ENCODE data around the gene ZNF497. TPM values are rescaled to one million over a fixed set of nuclear protein-coding genes. Genes with fewer than 3 reads are reported as not detected.

ZNF497 gene
- total and polyA plus RNA-seq, 4 donors, result 0.97 to 3.8 (median 2.4) TPM

DNA sequence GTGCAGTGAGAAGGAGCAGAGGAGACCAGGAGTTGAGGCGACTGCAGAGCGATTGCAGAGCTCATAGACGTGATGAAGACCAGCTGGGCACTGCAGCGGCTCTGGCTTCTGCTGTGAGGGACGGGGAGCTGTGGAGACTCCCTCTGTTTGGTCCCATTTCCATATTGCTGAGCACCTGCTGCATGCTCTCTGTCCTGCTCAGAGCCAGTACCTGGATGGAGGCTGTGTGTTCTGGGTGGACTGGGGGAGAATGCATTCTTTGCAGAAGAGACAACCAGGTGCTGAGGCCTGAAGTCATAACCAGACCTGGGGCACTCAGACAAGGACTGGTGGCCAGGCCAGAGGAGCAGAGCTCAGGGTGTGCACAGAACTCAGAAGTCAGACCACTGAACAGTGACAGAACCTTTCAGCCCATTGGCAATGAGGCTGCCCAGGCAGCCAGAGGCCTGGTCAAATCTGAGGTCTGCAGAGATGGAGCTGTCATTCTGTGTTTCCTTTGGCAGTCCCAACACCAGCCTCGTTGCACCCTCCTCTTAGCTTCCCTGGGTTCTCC is 8.0 kb downstream of the ZNF497 start:
- ATAC-seq (ENCODE audit: insufficient read depth, low FRiP score), result no peak
- H3K9me3 ChIP-seq (ENCODE audit: control insufficient read depth in 4 of 4, insufficient read depth in 3 of 4, low read length in 3 of 4), result peaks cover 0 to 10% (median 0%) of the 10 kb centered on the region in 4 donors
- WGBS, 2 donors, result 74 to 82% methylated on average over 6 of the region's 6 CpGs
- peaks cover 0 to 5% (median 0%) of the 10 kb centered on the region in 4 donors for H3K36me3 ChIP-seq (ENCODE audit: control insufficient read depth in 4 of 4, insufficient read depth in 4 of 4, low read length in 4 of 4)
- H3K9ac ChIP-seq (ENCODE audit: insufficient read depth in 1 of 2, low read length in 2 of 2), result no peak overlapping the region
- DNase-seq, result peak in 1 of 3 donors; percentile 6
- no peak overlapping the region for H3K27ac ChIP-seq (ENCODE audit: low read depth in 1 of 2, low read length in 1 of 2)
- H3K4me3 ChIP-seq, result no peak overlapping the region
- H3K4me1 ChIP-seq (ENCODE audit: control insufficient read depth in 5 of 5, insufficient read depth in 5 of 5, low read length in 5 of 5), result peaks cover 0 to 39% (median 2%) of the 10 kb centered on the region in 5 donors
- H3K27me3 ChIP-seq (ENCODE audit: control insufficient read depth in 3 of 3, insufficient read depth in 3 of 3, low read length in 2 of 3), result peaks cover 0 to 26% (median 20%) of the 10 kb centered on the region in 3 donors
- TF ChIP-seq, protein P1, sequence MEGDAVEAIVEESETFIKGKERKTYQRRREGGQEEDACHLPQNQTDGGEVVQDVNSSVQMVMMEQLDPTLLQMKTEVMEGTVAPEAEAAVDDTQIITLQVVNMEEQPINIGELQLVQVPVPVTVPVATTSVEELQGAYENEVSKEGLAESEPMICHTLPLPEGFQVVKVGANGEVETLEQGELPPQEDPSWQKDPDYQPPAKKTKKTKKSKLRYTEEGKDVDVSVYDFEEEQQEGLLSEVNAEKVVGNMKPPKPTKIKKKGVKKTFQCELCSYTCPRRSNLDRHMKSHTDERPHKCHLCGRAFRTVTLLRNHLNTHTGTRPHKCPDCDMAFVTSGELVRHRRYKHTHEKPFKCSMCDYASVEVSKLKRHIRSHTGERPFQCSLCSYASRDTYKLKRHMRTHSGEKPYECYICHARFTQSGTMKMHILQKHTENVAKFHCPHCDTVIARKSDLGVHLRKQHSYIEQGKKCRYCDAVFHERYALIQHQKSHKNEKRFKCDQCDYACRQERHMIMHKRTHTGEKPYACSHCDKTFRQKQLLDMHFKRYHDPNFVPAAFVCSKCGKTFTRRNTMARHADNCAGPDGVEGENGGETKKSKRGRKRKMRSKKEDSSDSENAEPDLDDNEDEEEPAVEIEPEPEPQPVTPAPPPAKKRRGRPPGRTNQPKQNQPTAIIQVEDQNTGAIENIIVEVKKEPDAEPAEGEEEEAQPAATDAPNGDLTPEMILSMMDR (IDR thresholded peaks at IDR 0.05; ENCODE audit: control extremely low read depth, extremely low read depth), result no peak

DNA sequence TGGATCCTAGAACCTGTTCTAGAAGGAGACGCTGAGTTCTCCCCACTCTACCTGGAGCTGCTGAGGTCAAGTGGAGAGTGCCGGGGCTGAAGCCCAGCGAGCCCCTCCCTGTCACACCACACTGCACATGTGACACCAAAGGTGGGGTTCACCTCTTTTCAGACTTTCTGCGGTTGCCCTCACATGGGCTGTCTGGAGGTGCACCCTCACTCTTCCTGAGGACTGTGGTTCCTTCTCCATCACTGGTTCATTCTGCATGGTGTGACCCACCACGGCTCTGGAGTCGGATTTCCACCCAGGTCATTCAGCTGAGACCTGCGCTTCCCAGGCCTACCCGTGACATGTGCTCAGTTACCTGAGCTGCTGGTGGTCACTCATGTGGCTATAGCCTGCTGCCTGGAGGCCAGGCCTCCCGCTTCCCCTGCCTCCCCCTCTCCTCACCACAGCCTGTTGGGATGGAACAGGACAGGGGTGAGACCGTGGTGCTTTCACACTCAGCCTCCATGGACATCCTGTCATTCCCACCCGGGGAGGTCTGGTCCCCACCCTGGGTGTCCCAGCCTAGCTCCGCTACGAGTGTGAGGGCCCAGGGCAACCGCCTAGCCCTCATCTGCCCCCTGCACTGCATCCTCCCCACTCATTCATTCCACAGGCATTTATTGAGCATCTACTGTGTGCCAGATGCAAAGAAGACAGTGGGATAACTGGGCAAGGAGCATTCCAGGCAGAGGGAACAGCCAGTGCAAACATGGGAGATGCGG is 8.7 kb downstream of the ZNF497 start:
- Histone ChIP-seq H3K9ac (ENCODE audit: insufficient read depth in 1 of 2, low read length in 2 of 2) (no peak overlapping the region), H3K27ac (ENCODE audit: low read depth in 1 of 2, low read length in 1 of 2) (no peak overlapping the region), H3K36me3 (ENCODE audit: control insufficient read depth in 4 of 4, insufficient read depth in 4 of 4, low read length in 4 of 4) (peaks cover 0 to 5% (median 0%) of the 10 kb centered on the region in 4 donors), H3K4me1 (ENCODE audit: control insufficient read depth in 5 of 5, insufficient read depth in 5 of 5, low read length in 5 of 5) (peaks cover 0 to 39% (median 2%) of the 10 kb centered on the region in 5 donors), H3K4me3 (no peak overlapping the region), H3K9me3 (ENCODE audit: control insufficient read depth in 4 of 4, insufficient read depth in 3 of 4, low read length in 3 of 4) (peaks cover 0 to 10% (median 0%) of the 10 kb centered on the region in 4 donors), H3K27me3 (ENCODE audit: control insufficient read depth in 3 of 3, insufficient read depth in 3 of 3, low read length in 2 of 3) (peaks cover 0 to 33% (median 26%) of the 10 kb centered on the region in 3 donors)
- DNase-seq (peak in 1 of 3 donors; percentile 11), ATAC-seq (ENCODE audit: insufficient read depth, low FRiP score) (no peak)
- WGBS, 2 donors, result 88 to 89% methylated on average over 15 of the region's 15 CpGs
- TF ChIP-seq, protein P1 (IDR thresholded peaks at IDR 0.05; ENCODE audit: control extremely low read depth, extremely low read depth), result no peak

DNA sequence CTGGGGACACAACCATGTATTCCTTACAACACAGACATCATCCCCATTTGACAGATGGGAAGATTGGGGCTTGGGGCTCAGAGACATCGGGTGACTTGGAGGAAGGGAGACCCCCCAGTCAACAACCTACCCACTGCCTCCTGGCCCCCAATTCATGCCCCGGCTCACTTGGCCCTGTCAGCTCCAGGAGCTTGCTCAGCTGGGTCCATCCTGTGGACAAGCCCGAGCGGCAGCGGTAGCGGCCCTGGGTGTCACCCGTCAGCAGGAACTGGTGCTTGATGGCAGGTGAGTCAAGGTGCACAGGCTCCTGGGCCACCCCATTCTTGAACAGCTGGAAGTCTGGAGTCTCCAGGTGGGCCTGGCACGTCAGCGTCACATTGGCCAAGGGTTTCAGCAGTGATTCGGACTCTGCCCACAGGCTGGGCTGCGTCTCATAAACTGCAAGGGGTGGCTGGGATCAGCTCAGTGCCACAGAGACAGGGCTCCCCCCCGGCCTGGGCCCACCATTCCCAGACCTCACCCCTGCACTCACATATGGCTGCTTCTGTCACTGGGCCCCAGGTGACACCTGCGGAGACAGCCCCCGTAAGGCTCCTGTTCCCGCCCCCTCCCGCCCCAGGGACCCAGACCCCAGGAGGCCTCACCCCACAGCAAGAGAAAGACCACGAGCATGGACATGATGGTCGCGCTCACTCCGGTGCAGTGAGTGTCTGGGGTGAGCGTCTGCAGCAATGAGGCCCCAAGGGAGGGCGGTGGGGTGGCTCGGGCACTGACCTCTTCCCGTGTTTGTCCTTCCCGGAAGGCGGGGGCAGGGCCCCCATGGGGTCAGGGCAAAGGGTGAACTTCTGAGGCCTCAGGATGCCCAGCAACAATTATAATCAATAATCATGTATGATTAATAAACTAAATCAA is 9.5 kb downstream of the ZNF497 start, which contains the start of gene A1BG:
TSS of gene A1BG (minus strand) at position 733 of the 912 bp plus-strand sequence. CDS start at position 678, 55 bp downstream.
- H3K9ac ChIP-seq (ENCODE audit: insufficient read depth in 1 of 2, low read length in 2 of 2), result no peak within 1 kb of the TSS
- H3K27ac ChIP-seq (ENCODE audit: low read depth in 1 of 2, low read length in 1 of 2), result no peak within 1 kb of the TSS
- TF ChIP-seq, protein P1 (IDR thresholded peaks at IDR 0.05; ENCODE audit: control extremely low read depth, extremely low read depth), result no peak
- ATAC-seq (ENCODE audit: insufficient read depth, low FRiP score) (no peak), DNase-seq (peak in 1 of 3 donors; percentile 10)
- 83 to 88% methylated on average over 26 of the region's 26 CpGs for WGBS, 2 donors
- H3K9me3 ChIP-seq (ENCODE audit: control insufficient read depth in 4 of 4, insufficient read depth in 3 of 4, low read length in 3 of 4), result peaks cover 0 to 10% (median 0%) of the 10 kb centered on the region in 4 donors
- peaks cover 0 to 37% (median 2%) of the 10 kb centered on the region in 5 donors for H3K4me1 ChIP-seq (ENCODE audit: control insufficient read depth in 5 of 5, insufficient read depth in 5 of 5, low read length in 5 of 5)
- H3K36me3 ChIP-seq (ENCODE audit: control insufficient read depth in 4 of 4, insufficient read depth in 4 of 4, low read length in 4 of 4), result peaks cover 0 to 5% (median 0%) of the 10 kb centered on the region in 4 donors
- no peak within 1 kb of the TSS for H3K4me3 ChIP-seq
- peaks cover 0 to 42% (median 35%) of the 10 kb centered on the region in 3 donors for H3K27me3 ChIP-seq (ENCODE audit: control insufficient read depth in 3 of 3, insufficient read depth in 3 of 3, low read length in 2 of 3)
